Smooth muscle cell of the pulmonary artery (primary cell): ENCODE measurements around the gene P2RX6. TPM values are rescaled to one million over a fixed set of nuclear protein-coding genes. Genes with fewer than 3 reads are reported as not detected.

Experiments used
- total RNA-seq: library from RNA; depleted of rRNA; stranded (reverse); fragments of >200 nt; gene quantifications from 2 replicates; pipeline ENCODE4 v1.2.3, GENCODE V29; 2014

P2RX6 gene
- 10.2 and 20.8 TPM in 2 replicates for total RNA-seq

DNA sequence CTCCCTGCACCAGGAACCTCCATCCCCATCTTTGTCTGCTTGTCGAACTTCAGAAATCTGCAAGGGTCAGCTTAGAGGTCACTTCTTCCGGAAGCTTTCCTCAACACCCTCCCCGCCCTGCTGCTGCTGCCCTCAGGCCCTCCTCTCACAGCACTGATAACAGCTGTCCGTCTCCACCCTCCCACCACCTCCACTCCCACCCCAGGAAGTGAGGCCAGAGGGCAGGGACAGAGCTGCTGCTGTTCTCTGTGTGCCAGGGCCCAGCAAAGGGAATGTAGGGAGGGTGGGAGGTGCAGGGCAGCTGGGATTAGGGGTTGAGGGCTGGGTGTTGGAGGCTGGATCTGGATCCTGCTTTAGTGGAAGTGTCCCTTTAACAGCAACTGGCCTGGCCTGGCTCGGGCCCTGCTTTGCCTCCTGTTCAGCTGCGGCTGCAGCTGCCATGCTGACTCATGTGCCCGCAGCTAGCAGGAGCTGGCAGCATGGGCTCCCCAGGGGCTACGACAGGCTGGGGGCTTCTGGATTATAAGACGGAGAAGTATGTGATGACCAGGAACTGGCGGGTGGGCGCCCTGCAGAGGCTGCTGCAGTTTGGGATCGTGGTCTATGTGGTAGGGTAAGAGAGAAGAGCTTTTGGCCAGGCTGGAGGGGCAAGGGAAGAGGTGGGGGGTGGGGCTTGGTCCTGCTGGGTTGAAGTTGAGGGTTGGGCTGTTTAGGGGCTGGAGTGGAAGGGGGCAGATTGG is at the start of gene P2RX6:
Gene P2RX6 (plus strand): TSS at position 440 of the 740 bp plus-strand sequence. CDS start 10 bp downstream, at position 450.

DNA sequence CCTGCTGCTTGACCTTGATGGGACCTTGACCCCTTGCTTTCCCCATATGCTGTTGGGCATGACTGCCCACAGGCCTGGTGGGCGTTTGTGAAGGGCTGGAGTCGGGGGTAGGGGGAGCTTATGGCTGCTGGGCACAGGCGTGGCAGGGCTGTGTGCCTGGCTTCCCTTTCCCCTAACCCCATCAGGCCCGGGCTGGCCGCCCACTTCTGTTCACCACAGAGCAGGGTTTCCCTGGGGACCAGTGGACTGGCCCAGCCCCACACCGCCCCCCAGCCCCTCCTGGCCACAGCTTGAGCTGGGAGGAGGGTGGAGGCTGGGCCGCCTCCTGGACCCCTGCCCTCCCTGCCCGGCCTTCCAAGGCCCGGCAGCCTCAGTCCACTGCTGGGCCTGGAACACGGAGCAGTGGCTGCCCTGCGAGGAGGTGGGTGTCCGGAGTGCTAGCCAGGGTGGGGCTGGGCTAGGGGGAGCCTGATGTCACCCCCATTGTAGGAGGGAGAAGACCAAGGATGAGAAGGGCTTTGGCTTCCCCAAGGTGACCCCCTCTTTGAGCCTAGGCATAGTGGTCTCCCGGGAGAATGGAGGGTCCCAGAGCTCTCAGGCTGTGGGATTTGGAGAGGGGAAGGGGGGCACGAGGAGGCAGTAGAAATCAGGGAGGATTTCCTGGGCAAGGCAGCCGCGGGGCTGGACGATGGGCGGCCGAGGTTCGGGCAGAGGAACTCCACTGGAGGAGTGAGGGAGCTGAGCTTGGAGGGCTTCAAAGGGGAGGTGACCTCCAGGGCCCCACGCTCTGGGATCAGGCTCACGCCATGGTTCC is 47.9 kb upstream of the P2RX6 start, which contains the start of gene AIFM3:
Gene AIFM3 (plus strand): TSS at position 373 of the 814 bp plus-strand sequence. CDS start 690 bp downstream, outside the sequence.

DNA sequence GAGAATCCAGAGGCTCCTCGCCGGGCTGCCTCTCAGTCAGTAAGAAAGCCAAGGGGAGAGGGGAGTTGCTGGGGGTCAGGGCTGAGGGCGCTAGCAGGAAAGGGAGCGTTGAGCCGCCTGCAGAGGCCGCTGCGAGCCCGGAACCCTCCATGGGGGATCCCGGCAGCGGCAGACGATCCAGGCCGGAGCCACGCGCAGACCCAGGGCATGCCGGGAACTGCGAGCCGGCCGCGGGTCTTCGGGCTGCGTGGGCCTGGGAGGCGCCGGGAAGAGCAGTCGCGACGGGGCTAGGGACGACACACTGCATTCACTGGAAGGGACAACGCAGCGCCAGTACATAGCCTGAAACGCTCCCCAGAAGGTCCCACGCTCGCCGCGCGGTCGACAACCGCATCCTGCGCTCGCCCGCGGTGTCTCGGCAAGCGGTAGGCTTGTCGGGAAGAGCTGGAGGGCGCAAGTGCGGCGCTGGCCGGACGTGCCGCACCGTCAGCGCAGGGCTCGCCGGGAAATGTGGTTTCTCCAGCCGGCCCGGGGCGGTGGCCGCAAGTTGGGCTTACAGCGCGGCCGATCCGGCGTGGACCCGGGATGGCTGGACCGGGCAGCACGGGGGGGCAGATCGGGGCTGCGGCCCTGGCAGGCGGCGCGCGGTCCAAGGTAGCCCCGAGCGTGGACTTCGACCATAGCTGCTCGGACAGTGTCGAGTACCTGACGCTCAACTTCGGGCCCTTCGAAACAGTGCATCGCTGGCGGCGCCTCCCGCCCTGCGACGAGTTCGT is 33.0 kb upstream of the P2RX6 start, which contains the start of gene LZTR1:
Gene LZTR1 (plus strand): TSS at position 511 of the 776 bp plus-strand sequence. CDS start 75 bp downstream, at position 586.

DNA sequence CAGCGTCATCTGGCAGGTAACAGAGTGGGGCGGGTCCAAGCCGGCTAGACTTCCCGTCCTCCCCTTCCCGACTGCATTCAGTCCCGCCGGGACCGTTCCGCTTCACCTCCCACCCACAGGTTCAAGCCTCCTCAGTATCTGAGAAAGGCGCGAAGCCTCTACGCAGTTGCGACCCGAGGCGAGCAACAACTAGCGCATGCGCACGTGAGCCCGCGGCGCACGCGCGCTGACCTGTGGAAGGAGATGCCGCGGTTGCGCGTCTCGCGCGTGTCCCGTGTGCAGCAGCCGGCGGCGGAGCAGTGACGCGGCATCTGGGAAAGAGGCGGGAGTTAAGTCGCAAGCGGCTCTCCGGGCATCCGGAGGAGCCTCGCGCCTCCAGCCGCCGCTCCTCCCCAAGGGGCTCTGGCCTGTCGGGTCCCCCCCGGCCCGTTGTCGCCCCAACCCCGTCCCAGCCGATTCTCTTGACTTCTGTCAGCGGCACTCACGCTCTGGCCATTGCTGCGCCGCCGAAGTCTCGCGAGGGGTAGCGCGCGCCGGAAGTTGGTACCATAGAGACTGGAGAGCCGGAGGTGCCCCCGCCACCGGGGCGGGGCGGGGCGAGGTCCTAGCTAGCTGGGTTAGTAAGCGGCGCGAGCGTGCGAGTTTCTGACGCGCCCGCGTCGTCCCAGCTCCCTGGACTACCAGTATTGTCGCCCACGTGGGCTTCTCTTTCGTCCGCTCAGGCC is 13.2 kb upstream of the P2RX6 start, which contains the start of gene THAP7:
Gene THAP7 (minus strand): TSS at position 518 of the 725 bp plus-strand sequence. CDS start 207 bp downstream, at position 311.

DNA sequence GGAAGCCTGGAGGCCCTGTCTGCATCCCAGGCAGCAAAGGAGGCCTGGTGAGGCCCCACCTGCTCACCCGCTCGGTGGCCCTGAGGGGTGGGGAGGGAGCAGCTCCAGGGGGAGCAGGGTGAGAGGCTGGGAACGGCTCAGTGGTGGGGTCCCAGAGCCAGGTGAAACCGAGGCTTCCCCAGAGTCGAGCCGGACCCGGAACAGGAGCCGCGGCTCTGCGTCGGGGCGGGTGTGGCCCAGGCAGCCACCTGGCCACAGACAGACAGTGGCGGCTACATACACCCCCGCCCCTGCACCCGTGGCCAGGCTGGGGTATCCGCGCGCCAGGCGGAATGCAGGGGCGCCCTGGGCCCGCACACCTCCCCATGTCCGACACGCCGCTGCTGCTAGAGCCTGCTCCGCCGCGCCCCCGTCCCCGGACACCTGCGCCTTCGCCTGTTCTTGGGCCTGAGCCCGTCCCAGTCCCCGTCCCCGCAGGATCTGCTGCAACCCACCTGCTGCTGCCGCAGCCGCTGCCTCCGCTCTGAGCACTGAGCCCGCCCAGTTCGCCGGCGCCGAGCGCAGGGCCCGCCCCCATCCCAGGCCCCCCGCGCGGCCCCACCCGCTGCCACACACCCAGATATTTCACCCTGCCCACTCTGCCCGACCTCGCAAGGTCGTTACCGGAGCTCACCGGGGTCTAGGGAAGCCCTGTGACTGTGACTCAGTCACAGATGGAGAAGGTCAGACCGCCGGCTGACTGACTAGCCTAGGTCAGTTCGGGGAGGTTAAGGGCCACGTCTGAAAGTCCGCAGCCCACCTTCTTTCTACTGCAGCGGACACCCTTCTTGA is 17.3 kb downstream of the P2RX6 start, which contains the start of gene SLC7A4:
Gene SLC7A4 (minus strand): TSS at position 525 of the 831 bp plus-strand sequence. CDS start 749 bp downstream, outside the sequence.

DNA sequence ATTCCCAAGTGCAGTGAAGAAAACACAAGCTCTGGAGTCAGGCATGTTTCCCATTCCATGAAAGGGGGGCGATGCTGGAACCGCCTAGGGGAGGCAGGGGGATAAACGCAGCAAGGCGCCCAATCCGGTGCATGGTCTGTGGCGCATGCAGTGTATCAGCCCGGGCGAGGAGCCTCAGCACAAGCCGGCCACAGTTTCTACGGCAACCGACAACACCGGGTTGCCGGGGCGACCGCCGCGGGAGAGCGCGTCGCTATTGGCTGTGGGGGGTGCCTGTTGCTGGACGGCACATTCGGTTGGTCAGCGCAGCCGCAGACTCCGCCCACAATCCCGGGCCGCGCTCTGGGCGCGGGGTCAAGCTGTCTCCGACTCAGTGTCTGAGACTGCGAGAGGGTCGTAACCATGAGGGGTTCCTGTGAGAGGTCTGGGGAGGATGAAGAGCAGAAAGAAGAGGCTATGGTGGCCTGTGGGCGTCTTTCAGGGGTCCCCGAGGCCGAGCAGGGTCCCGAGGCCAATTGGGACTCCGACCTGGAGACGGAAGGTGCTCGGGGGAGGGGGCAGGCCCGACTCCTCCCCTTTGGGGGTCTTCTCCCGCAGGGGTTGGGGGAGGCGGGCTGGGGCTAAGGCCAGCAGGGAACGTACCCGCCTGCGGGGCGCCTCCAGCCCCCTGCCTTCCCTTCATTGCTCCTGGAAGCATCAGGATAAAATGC is 30.8 kb downstream of the P2RX6 start, which contains the start of gene LRRC74B:
Gene LRRC74B (plus strand): TSS at position 362 of the 710 bp plus-strand sequence. CDS start 41 bp downstream, at position 403.

Other genes starting within 250 kb of the P2RX6 start
- not detected in 2 replicates for gene SERPIND1, start 241.1 kb upstream of the P2RX6 start, total RNA-seq
- gene PI4KA, start 156.4 kb upstream of the P2RX6 start, total RNA-seq, result 55.6 and 63.8 TPM in 2 replicates
- gene SNAP29, start 156.2 kb upstream of the P2RX6 start, total RNA-seq, result 9.2 and 9.3 TPM in 2 replicates
- gene CRKL, start 97.8 kb upstream of the P2RX6 start, total RNA-seq, result 51.7 and 53.8 TPM in 2 replicates
- 0.52 and 0.56 TPM in 2 replicates for gene AIFM3, start 47.9 kb upstream of the P2RX6 start, total RNA-seq
- 75.3 and 97.5 TPM in 2 replicates for gene LZTR1, start 32.9 kb upstream of the P2RX6 start, total RNA-seq
- gene THAP7, start 13.0 kb upstream of the P2RX6 start, total RNA-seq, result 21.3 and 21.4 TPM in 2 replicates
- gene SLC7A4, start 17.4 kb downstream of the P2RX6 start, total RNA-seq, result 0.30 and 1.1 TPM in 2 replicates
- 0.07 TPM in 1 of 2 replicates, not detected in the other for gene LRRC74B, start 30.8 kb downstream of the P2RX6 start, total RNA-seq